Measurements from ENCODE around the gene FBXL19. TPM values are rescaled to one million over a fixed set of nuclear protein-coding genes. Genes with fewer than 3 reads are reported as not detected.

The FBXL19 gene
- total RNA-seq, 1 donor from 2014 or later: 21.4 TPM

- Histone ChIP-seq H3K4me3 (no peak overlapping the region), H3K27ac (no peak overlapping the region), H3K27me3 (no peaks in the 10 kb centered on the region), H3K4me1 (no peaks in the 10 kb centered on the region), H3K36me3 (peaks cover 0 to 98% of the 10 kb centered on the region in 2 donors), H3K9me3 (no peaks in the 10 kb centered on the region)
- no peak for TF ChIP-seq CTCF (IDR thresholded peaks at IDR 0.05)
- TF ChIP-seq POLR2AphosphoS5 (IDR thresholded peaks at IDR 0.05; ENCODE audit: insufficient read depth in 1 of 2, low read depth in 1 of 2): no peak
- no peak for TF ChIP-seq POLR2A (IDR thresholded peaks at IDR 0.05)
- intact Hi-C loops (cut with DNase I): no loop called here
- DNase-seq (ENCODE audit: extremely low spot score in 2 of 2): no peak
Measured at GRCh38 chr16:30967795-30968194, 44.4 kb downstream of the FBXL19 start.

- no peaks in the 10 kb centered on the region for H3K9me3 ChIP-seq
- no peaks in the 10 kb centered on the region for H3K4me1 ChIP-seq
- H3K36me3 ChIP-seq: peaks cover 0 to 98% of the 10 kb centered on the region in 2 donors
- no peak overlapping the region for H3K27ac ChIP-seq
- TF ChIP-seq POLR2A (IDR thresholded peaks at IDR 0.05) (no peak), POLR2AphosphoS5 (IDR thresholded peaks at IDR 0.05; ENCODE audit: insufficient read depth in 1 of 2, low read depth in 1 of 2) (no peak), CTCF (IDR thresholded peaks at IDR 0.05) (no peak)
- H3K4me3 ChIP-seq: no peak overlapping the region
- intact Hi-C loops (cut with DNase I): no loop called here
- no peak for DNase-seq (ENCODE audit: extremely low spot score in 2 of 2)
- H3K27me3 ChIP-seq: no peaks in the 10 kb centered on the region
Measured at GRCh38 chr16:30969246-30969842, 46.0 kb downstream of the FBXL19 start.

DNA sequence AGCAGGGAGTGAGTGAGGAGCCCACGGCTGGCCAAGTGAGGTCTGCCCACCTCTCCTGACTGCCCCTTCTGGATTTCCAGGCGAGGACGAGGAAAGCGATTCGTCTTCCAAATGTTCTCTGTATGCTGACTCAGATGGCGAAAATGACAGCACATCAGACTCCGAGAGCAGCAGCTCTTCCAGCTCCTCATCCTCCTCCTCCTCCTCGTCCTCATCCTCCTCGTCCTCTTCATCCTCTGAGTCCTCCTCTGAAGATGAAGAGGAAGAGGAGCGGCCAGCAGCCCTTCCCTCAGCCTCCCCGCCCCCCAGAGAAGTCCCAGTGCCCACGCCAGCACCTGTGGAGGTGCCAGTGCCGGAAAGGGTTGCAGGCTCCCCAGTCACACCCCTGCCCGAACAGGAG lies 47.9 kb downstream of the FBXL19 start:
- Histone ChIP-seq H3K4me1 (no peaks in the 10 kb centered on the region), H3K27ac (no peak overlapping the region), H3K4me3 (no peak overlapping the region), H3K36me3 (peaks cover 0 to 96% of the 10 kb centered on the region in 2 donors), H3K9me3 (no peaks in the 10 kb centered on the region), H3K27me3 (no peaks in the 10 kb centered on the region)
- intact Hi-C loops (cut with DNase I): no loop called here
- no peak for DNase-seq (ENCODE audit: extremely low spot score in 2 of 2)
- no peak for TF ChIP-seq POLR2A (IDR thresholded peaks at IDR 0.05)
- TF ChIP-seq CTCF (IDR thresholded peaks at IDR 0.05): no peak
- TF ChIP-seq POLR2AphosphoS5 (IDR thresholded peaks at IDR 0.05; ENCODE audit: insufficient read depth in 1 of 2, low read depth in 1 of 2): no peak

DNA sequence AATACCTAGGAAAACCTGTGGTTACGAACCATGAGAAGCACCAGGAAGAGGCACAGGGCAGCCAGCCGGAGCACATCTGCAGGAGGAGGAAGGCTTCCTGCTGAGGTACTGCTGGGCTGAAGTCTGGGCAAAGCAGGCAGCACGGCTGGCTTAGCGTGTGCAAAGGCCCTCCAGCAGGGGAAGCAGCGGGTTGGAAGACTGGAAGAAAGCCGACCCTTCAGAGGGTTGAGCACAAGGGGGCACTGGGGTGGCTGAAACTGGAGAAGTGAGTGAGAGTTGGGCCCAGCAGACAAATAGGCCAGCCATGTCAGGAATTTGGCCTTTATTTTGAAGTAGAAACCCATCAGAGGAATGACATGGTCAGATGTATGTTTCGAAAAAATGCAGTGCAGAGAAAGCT lies 49.5 kb downstream of the FBXL19 start:
- intact Hi-C loops (cut with DNase I): no loop called here
- Histone ChIP-seq H3K4me1 (no peaks in the 10 kb centered on the region), H3K27ac (no peak overlapping the region), H3K27me3 (no peaks in the 10 kb centered on the region), H3K9me3 (no peaks in the 10 kb centered on the region), H3K4me3 (no peak overlapping the region), H3K36me3 (peaks cover 0 to 93% of the 10 kb centered on the region in 2 donors)
- no peak for DNase-seq (ENCODE audit: extremely low spot score in 2 of 2)
- TF ChIP-seq POLR2AphosphoS5 (IDR thresholded peaks at IDR 0.05; ENCODE audit: insufficient read depth in 1 of 2, low read depth in 1 of 2) (no peak), POLR2A (IDR thresholded peaks at IDR 0.05) (no peak), CTCF (IDR thresholded peaks at IDR 0.05) (no peak)

GRCh38 chr16:30974348-30974747 lies 51.0 kb downstream of the FBXL19 start:
- Histone ChIP-seq H3K27ac (no peak overlapping the region), H3K27me3 (no peaks in the 10 kb centered on the region), H3K4me3 (no peak overlapping the region), H3K9me3 (no peaks in the 10 kb centered on the region), H3K4me1 (no peaks in the 10 kb centered on the region), H3K36me3 (peaks cover 0 to 90% of the 10 kb centered on the region in 2 donors)
- no peak for DNase-seq (ENCODE audit: extremely low spot score in 2 of 2)
- TF ChIP-seq CTCF (IDR thresholded peaks at IDR 0.05) (no peak), POLR2A (IDR thresholded peaks at IDR 0.05) (no peak), POLR2AphosphoS5 (IDR thresholded peaks at IDR 0.05; ENCODE audit: insufficient read depth in 1 of 2, low read depth in 1 of 2) (no peak)
- intact Hi-C loops (cut with DNase I): no loop called here

All from vagina (tissue), 2 donors.